HepG2 (cell line): ENCODE data around the gene IRX2. TPM values are rescaled to one million over a fixed set of nuclear protein-coding genes. Genes with fewer than 3 reads are reported as not detected.

ENCODE experiments used
- ATAC-seq: fragments of 200-7000 bp; cut with Tn5 transposase; 3 replicates; pipeline ENCODE4 v1.9.1; 2020; ENCODE audit warnings: mild to moderate bottlenecking, moderate library complexity
- BruUV-seq: library from RNA; stranded (reverse); fragments of 400-500 nt; replicated peaks from 2 replicates; lab custom pipeline; 2021; lab: Mats Ljungman, UMichigan
- CTCF ChIA-PET: fragments of 300-600 bp; formaldehyde crosslinking; extraction: SDS; loops from one replicate; lab custom pipeline; 2021; ENCODE audit warnings: low total read pairs, inconsistent platforms, low intra/inter-chr PET ratio; lab: Yijun Ruan, JAX
- POLR2A ChIA-PET: fragments of 350-600 bp; sonication (Branson Sonifier 250); formaldehyde crosslinking; loops from one replicate; lab custom pipeline; 2020; ENCODE audit warnings: antibody characterized with exemption, inconsistent platforms; lab: Yijun Ruan, JAX
- DNase-seq: peaks from one replicate; pipeline ENCODE4 v3.0.0-alpha.2; 2015; ENCODE audit warnings: low spot score
- FAIRE-seq: peaks from 3 replicates; lab custom pipeline; 2011; peaks lifted over from hg19 to GRCh38; lab: Jason Lieb, UNC
- H2AFZ ChIP-seq: one replicate; pipeline ENCODE4 v1.6.1; 2011; ENCODE audit warnings: low read length, inconsistent platforms
- H3K27ac ChIP-seq: fragments of 300-600 bp; 3 replicates; pipeline ENCODE4 v1.8.0; 2011; ENCODE audit warnings: mixed run types, mild to moderate bottlenecking, mixed read lengths, low read length, inconsistent platforms; ENCODE audit not compliant: insufficient read depth; ENCODE audit errors: extremely low read length
- H3K27me3 ChIP-seq, 2 experiments: fragments of 200-600 bp in 1 of 2; 2 replicates in 1 of 2; 3 replicates in 1 of 2; pipeline versions ENCODE4 v1.6.0 to v1.8.0; 2011; ENCODE audit warnings: low read length in 2 of 2, mild to moderate bottlenecking in 2 of 2, moderate library complexity in 2 of 2, inconsistent platforms in 1 of 2; ENCODE audit not compliant: insufficient read depth in 2 of 2, control insufficient read depth in 1 of 2
- H3K36me3 ChIP-seq, 2 experiments: fragments of 200-600 bp in 1 of 2; replicated peaks in 1 of 2; 2 replicates in 1 of 2; 3 replicates in 1 of 2; pipeline versions ENCODE4 v1.5.1 to v1.8.0; 2011; ENCODE audit warnings: low read length in 2 of 2, inconsistent platforms in 1 of 2; ENCODE audit not compliant: insufficient read depth in 2 of 2, control insufficient read depth in 1 of 2
- H3K4me1 ChIP-seq: 2 replicates; pipeline ENCODE4 v1.5.1; 2012; ENCODE audit warnings: low read length, inconsistent platforms; ENCODE audit not compliant: insufficient read depth
- H3K4me2 ChIP-seq: 2 replicates; pipeline ENCODE4 v1.6.0; 2011; ENCODE audit warnings: low read depth, low read length, inconsistent platforms
- H3K4me3 ChIP-seq, 3 experiments: fragments of 200-600 bp in 1 of 3; sonication (generic), shearing (Covaris generic) in 1 of 3; replicated peaks in 1 of 3; 2 replicates each; pipeline ENCODE4 v1.5.1; 2011 to 2016; ENCODE audit warnings: low read length in 3 of 3, inconsistent platforms in 2 of 3, low read depth in 2 of 3, mild to moderate bottlenecking in 2 of 3, control low read depth in 1 of 3, mixed read lengths in 1 of 3; ENCODE audit not compliant: insufficient read depth in 1 of 3
- H3K79me2 ChIP-seq: one replicate; pipeline ENCODE4 v1.6.1; 2011; ENCODE audit warnings: low read length, inconsistent platforms; ENCODE audit not compliant: insufficient read depth
- H3K9ac ChIP-seq: 2 replicates; pipeline ENCODE4 v1.6.0; 2011; ENCODE audit warnings: mild to moderate bottlenecking, low read depth, low read length, inconsistent platforms; ENCODE audit not compliant: insufficient read depth
- H3K9me3 ChIP-seq: 2 replicates; pipeline ENCODE4 v1.5.1; 2012; ENCODE audit warnings: mild to moderate bottlenecking, low read length
- H4K20me1 ChIP-seq: 2 replicates; pipeline ENCODE4 v1.6.0; 2011; ENCODE audit warnings: inconsistent platforms, mild to moderate bottlenecking, low read length, moderate library complexity; ENCODE audit not compliant: insufficient read depth
- CEBPZ ChIP-seq: IDR thresholded peaks from 2 replicates; pipeline ENCODE4 v1.6.1; 2012; ENCODE audit warnings: low read length, improper control_type of control experiment
- JARID2 ChIP-seq: sonication (generic); formaldehyde crosslinking; IDR thresholded peaks from 2 replicates; pipeline ENCODE4 v1.8.1; 2023; ENCODE audit warnings: missing genetic modification reagents, inconsistent platforms; ENCODE audit not compliant: insufficient replicate concordance
- PHF5A ChIP-seq: IDR thresholded peaks from one replicate; pipeline ENCODE4 v1.6.1; 2018; ENCODE audit warnings: low read depth, missing genetic modification reagents; ENCODE audit not compliant: unreplicated experiment
- RBFOX2 ChIP-seq: fragments of 200-400 bp; formaldehyde crosslinking; IDR thresholded peaks from 2 replicates; pipeline ENCODE4 v1.6.1; 2017; ENCODE audit warnings: low read depth, mild to moderate bottlenecking, low read length
- SP140L ChIP-seq: sonication (generic); formaldehyde crosslinking; IDR thresholded peaks from 2 replicates; pipeline ENCODE4 v1.4.0; 2020; ENCODE audit warnings: missing genetic modification reagents, borderline replicate concordance
- TBX3 ChIP-seq: fragments of 450-650 bp; IDR thresholded peaks from 2 replicates; pipeline ENCODE4 v1.6.1; 2017; ENCODE audit warnings: antibody characterized with exemption, mild to moderate bottlenecking, inconsistent platforms, borderline replicate concordance
- ZNF234 ChIP-seq: sonication (generic); formaldehyde crosslinking; conservative IDR thresholded peaks from 2 replicates; pipeline ENCODE4 v1.5.1; 2020; ENCODE audit warnings: mild to moderate bottlenecking, missing genetic modification reagents
- WGBS: methylation state at CpG from one replicate; pipeline ENCODE4 v1.1.6; 2017; ENCODE audit warnings: low lambda C conversion rate; 5-methylcytosine and 5-hydroxymethylcytosine counted together
- in situ Hi-C: cut with HindIII; loops from 2 replicates; pipeline ENCODE4 v1.10.0; 2017; ENCODE audit warnings: low pct_unique_long_range_greater_than_20kb; ENCODE audit not compliant: extremely low pct_ligation_motif_present
- intact Hi-C: fragments of 100-400 bp; cut with micrococcal nuclease; formaldehyde crosslinking; loops from one replicate; pipeline ENCODE4 v1.10.0; 2022; ENCODE audit not compliant: unreplicated experiment
- polyA plus RNA-seq, 8 experiments: library from polyadenylated mRNA; depleted of rRNA in 3 of 8; stranded (reverse) in 7 of 8; unstranded in 1 of 8; fragments of >200 nt; fragmentation: Illumina TruSeq in 4 of 8; extraction: Trizol in 4 of 8; gene quantifications; 2 replicates each; pipeline versions ENCODE4 v1.2.1 to v1.2.3, GENCODE V29; 2011 to 2016; ENCODE audit warnings: low read depth in 4 of 8, missing spikeins in 1 of 8, mixed read lengths in 1 of 8; ENCODE audit not compliant: insufficient read depth in 1 of 8
- total RNA-seq, 5 experiments: library from RNA; depleted of rRNA; stranded (reverse); fragments of >200 nt; fragmentation: Illumina TruSeq; extraction: Trizol; gene quantifications; 2 replicates each; pipeline ENCODE4 v1.2.3, GENCODE V29; 2016; ENCODE audit warnings: low read depth in 1 of 5
- TF ChIP-seq, protein P1 (sequence below), 2 experiments: sonication (generic) in 1 of 2; formaldehyde crosslinking in 1 of 2; IDR thresholded peaks; 2 replicates each; pipeline versions ENCODE4 v1.5.1 to v1.6.1; 2011 to 2020; ENCODE audit warnings: borderline replicate concordance in 1 of 2, low read depth in 1 of 2, low read length in 1 of 2, mild to moderate bottlenecking in 1 of 2, missing genetic modification reagents in 1 of 2, moderate library complexity in 1 of 2
- TF ChIP-seq, protein P2 (sequence below): sonication (generic); formaldehyde crosslinking; IDR thresholded peaks from 2 replicates; pipeline ENCODE4 v1.4.0; 2020; ENCODE audit warnings: missing genetic modification reagents, low read depth, mild to moderate bottlenecking, borderline replicate concordance

The IRX2 gene
- total and polyA plus RNA-seq, 2 of the 13 experiments (the other 11 are each of a cell fraction or from before 2014, with no cell fraction given) = not detected

GRCh38 chr5:2779459-2779858, 28.0 kb upstream of the IRX2 start:
- BruUV-seq = no TSS peak
- Histone ChIP-seq H3K9ac (no peak overlapping the region), H4K20me1 (no peaks in the 10 kb centered on the region), H3K79me2 (no peaks in the 10 kb centered on the region), H3K4me2 (no peak overlapping the region), H3K27me3 (peaks cover 0 to 12% of the 10 kb centered on the region in 2 experiments; a peak in 4 of 5 replicates), H3K36me3 (no peaks in the 10 kb centered on the region), H3K27ac (no peak overlapping the region), H2AFZ (no peak overlapping the region), H3K9me3 (no peaks in the 10 kb centered on the region), H3K4me1 (no peaks in the 10 kb centered on the region), H3K4me3 (no peak overlapping the region)
- intact Hi-C loops = no loop called here
- in situ Hi-C loops = no loop called here
- ChIA-PET POLR2A (no interaction called here), CTCF (no interaction called here)
- TF ChIP-seq TBX3 (no peak), PHF5A (no peak), SP140L (CRISPR knock-in tag) (no peak), CEBPZ (no peak), JARID2 (no peak), RBFOX2 (no peak), ZNF234 (CRISPR knock-in tag) (no peak)
- TF ChIP-seq, protein P1, sequence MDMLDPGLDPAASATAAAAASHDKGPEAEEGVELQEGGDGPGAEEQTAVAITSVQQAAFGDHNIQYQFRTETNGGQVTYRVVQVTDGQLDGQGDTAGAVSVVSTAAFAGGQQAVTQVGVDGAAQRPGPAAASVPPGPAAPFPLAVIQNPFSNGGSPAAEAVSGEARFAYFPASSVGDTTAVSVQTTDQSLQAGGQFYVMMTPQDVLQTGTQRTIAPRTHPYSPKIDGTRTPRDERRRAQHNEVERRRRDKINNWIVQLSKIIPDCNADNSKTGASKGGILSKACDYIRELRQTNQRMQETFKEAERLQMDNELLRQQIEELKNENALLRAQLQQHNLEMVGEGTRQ (IDR thresholded peaks at IDR 0.05; ENCODE audit: low read depth, low read length) = no peak
- TF ChIP-seq, protein P1 (CRISPR knock-in tag; IDR thresholded peaks at IDR 0.05; ENCODE audit: borderline replicate concordance) = no peak
- TF ChIP-seq, protein P2, sequence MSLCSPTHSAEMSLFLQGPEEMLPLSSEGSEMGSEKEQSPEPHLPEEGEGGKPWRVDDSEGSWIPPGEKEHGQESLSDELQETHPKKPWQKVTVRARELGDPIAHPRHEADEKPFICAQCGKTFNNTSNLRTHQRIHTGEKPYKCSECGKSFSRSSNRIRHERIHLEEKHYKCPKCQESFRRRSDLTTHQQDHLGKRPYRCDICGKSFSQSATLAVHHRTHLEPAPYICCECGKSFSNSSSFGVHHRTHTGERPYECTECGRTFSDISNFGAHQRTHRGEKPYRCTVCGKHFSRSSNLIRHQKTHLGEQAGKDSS (CRISPR knock-in tag) = no peak
- DNase-seq (no peak), FAIRE-seq (no peak), ATAC-seq (no peak)
- WGBS = 22% methylated on average over 6 of the region's 9 CpGs
